NCI-H146 treated with DMSO at 0.1 percent for 48 hours (cell line): ENCODE measurements around the gene TOLLIP.
"Not testable (repeated sequence)": the region's sequence is repeated elsewhere in the genome, so short reads cannot be mapped to it uniquely, and the experiment has no call there.

Source experiments
- DNase-seq: peaks from one replicate; lab custom pipeline; 2025; ENCODE audit not compliant: unreplicated experiment; lab: John Stamatoyannopoulos, UW

TOLLIP gene

DNA sequence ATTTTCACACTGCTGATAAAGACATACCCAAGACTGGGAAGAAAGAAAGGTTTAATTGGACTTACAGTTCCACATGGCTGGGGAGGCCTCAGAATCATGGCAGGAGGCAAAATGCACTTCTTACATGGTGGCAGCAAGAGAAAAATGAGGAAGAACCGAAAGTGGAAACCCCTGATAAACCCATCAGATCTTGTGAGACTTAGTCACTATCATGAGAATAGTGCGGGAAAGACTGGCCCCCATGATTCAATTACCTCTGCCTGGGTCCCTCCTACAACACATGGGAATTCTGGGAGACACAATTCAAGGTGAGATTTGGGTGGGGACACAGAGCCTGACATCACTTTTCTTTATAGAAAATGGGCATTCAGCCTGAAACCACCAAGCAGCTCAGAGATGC is 42.5 kb downstream of the TOLLIP start:
- not testable (repeated sequence) for DNase-seq

DNA sequence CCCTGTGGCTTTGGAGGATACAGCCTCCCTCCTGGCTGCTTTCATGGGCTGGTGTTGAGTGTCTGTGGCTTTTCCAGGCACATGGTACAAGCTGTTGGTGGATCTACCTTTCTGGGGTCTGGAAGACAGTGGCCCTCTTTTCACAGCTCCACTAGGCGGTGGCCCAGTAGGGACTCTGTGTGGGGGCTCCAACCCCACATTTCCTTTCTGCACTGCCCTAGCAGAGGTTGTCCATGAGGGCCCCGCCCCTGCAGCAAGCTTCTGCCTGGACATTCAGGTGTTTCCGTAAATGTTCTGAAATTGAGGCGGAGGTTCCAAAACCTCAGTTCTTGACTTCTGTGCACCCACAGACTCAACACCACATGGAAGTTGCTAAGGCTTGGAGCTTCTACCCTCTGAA is 44.0 kb downstream of the TOLLIP start:
- DNase-seq: not testable (repeated sequence)

DNA sequence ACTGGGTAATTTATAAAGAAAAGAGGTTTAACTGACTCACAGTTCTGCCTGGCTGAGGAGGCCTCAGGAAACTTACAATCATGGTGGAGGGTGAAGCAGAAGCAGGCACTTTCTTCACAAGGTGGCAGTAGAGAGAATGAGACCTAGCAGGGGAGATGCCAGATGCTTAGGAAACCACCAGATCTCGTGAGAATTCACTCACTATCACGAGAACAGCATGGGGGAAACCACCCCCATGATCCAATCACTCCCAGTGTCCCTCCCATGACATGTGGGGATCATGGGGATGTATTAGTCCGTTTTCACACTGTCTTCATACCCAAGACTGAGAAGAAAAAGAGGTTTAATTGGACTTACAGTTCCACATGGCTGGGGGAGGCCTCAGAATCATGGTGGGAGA is 45.0 kb downstream of the TOLLIP start:
- DNase-seq: not testable (repeated sequence)

DNA sequence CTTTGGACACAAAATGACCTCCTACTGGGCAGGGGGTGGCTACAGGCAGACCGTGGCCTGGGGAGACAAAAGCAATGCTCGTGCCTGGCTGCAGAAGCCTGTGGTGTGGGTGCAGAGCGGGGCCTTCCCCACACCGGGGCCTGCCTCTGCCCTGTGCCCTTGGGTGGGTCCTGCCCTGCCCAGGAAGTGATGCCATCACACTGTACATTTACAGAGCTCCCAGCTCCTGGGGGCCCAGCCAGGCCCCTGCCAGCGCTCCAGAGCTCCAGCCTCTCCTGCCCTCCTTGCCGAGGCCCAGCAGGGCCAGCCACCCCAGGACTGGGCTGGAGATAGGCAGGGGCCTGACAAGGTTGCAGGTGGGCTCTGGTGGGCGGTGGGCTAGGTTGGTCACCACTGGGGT is 46.4 kb downstream of the TOLLIP start:
- no peak for DNase-seq

DNA sequence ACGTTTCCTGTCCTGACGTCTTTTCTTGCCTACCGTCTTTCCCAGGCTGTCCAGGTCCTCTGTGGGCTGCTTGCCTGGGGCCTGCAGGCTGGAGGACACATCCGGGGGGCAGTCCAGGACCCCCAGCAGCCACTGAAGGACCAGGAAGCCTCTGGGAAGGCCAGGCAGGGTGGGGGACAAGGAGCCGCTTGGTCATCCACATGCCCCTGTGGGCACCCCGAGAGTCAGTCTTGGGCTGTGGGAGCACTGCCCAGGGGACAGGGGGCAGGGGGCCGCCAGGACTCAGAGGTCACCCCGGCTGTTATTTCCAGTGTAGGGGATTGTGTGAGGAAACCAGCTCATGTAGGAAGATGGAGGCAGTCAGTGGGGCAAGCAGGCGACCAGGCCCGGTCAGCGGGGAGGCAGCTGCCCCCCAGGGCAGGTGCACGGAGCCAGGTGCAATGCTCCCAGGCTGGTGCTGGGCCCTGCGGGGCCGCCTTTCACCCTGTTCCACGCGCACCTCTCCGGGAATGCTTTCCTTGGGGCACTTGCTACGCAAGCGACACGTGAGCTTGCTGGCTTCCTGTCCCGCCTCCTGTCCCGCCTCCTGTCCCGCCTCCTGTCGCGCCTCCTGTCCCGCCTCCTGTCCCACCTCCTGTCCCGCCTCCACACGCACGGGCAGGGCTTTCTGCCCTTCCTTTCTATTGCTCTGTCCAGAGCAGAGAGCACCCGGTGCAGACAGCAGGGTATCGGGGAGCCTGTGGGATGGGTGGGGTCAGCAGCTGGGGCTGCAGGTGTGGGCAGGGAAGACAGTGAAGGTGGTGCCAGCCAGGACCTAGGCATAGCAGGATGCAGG is 47.0 kb downstream of the TOLLIP start:
- DNase-seq: peak; percentile 79

DNA sequence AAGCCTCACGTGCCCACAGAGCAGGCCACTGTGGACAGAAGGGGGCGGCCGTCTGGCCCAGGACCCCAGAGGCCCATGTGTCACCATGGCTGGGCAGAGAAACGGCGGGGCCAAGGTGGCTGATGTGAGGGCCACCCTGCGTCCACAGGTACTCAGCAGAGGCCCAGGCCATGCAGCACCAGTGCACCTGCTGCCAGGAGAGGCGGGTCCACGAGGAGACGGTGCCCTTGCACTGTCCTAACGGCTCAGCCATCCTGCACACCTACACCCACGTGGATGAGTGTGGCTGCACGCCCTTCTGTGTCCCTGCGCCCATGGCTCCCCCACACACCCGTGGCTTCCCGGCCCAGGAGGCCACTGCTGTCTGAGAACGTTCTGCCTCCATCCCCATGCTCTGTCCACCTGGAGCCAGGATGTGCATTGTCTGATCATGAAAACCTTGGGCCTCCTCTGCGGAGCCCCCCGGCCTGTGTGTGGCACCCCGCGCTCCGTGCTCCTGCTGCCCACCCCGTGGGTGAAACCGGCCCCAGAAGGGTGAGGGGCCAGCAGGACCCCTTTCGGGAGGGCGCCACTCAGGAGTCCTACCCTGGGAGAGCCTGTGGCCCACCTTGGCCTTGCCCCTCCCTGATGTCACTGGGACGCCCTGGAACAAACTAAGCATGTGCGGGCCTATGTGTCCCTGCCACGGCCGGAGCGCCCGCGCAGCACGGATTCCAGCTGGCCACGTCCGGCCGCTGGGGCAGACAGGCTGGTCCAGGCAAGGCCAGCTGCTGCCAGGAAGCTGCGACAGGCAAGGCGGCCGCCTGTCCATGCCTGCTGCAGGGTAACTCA is 48.0 kb downstream of the TOLLIP start:
- DNase-seq: no peak

DNA sequence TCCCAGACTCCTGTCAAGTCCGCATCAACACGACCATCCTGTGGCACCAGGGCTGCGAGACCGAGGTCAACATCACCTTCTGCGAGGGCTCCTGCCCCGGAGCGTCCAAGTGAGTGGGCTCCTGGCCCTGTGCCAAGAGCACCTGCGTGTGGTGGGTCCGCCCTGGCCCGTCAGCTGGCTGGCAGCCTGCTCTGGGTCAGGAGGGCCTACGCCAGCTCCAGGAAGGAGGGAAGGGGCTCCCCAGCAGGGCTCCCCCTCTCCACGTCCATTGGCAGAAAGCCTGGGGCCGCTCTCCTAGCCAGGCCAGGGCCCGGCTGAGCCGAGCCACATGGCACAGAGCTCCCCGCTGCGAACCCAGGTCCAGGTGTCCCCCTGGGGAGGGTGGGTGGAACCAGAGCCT is 48.8 kb downstream of the TOLLIP start:
- DNase-seq: no peak

DNA sequence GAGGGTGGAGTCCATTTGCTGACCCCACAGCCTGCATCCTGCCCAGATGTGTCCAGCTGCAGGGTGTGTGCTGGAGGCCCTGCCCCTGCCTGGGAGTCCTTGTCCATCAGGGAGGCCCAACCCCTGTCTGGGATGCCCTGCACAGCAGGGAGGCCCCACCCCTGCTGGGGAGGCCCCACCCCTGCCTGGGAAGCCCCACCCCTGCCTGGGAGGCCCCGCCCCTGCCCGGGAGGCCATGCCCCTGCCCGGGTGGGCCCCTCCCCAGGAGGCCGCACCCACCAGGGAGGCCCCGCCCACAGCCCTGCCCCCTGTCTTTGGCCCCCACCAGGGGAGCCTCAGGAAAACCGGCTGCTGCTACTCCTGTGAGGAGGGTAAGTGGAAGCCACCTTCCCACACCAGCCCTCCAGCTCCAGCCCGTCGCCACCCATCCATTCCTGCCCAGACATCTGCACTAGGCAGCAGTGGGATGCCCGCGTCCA is 49.4 kb downstream of the TOLLIP start:
- DNase-seq: no peak

DNA sequence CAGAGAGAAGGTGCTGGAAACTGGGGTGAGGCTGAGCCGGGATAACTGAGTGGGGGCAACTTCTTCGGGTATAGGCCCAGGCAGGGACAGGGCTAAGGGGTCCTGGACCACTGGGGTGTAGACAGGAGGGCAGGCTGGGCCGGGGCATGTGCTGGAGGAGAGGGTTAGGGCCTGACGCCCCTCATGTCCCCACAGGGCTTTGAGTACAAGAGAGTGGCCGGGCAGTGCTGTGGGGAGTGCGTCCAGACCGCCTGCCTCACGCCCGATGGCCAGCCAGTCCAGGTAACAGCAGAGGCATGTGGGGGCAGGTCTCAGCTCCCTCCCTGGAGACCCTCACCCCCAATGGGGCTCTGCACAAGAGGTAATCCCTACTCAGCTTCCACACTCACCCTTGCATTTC is 49.9 kb downstream of the TOLLIP start:
- no peak for DNase-seq

DNA sequence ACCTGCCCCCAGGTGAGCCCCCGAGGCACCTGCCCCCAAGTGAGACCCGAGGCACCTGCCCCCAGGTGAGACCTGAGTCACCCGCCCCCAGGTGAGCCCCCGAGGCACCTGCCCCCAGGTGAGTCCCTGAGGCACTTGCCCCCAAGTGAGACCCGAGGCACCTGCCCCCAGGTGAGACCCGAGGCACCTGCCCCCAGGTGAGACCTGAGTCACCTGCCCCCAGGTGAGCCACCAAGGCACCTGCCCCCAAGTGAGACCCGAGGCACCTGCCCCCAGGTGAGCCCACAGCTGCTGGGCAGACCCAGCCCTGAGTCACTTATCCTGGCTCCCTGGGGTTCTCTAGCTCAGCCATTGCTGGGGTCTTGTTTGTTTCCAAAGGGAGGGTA is 50.4 kb downstream of the TOLLIP start:
- no peak for DNase-seq

DNA sequence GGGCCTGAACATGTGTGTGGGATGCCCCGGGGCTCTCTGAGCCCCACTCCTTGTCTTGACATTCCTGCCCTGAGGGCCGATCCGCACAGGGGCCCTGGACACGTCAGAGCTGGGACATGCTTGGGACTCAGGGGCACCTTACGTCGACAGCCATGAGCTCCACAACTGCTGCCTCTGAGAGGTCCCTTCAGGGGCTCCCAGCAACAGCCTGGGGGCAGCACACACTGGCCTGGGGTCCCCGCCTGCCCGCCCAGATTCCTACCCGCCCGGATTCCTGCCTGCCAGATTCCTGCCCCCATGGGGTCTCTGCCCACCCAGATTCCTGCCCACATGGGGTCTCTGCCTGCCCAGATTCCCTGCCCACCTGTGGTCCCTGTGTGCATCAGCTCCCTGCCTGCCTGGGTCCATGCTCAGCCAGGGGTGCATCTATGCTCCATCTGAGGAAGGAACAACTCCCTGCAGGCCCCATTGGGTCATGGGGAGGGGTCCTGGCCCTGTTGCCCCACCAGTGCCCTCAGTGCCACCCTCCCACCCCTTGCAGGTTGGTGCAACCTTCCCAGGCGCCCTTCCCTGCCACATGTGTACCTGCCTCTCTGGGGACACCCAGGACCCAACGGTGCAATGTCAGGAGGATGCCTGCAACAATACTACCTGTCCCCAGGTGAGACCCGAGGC is 50.9 kb downstream of the TOLLIP start:
- DNase-seq: no peak

DNA sequence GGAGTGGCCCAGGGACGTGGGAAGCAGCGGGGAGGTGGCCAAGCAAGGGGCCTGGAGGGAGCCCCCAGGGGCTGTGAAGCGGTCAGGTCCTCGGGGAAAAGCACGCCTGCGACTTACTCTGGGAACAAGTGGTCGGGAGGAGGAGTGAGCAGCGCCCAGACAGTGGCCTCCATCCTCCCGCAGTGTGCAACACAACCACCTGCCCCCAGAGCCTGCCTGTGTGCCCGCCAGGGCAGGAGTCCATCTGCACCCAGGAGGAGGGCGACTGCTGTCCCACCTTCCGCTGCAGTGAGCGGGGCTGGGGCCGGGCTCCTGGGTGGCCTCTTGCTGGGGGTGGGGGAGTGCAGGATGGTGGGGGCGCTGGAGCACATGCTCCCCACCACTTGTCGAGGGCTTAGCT is 51.5 kb downstream of the TOLLIP start:
- DNase-seq: no peak

DNA sequence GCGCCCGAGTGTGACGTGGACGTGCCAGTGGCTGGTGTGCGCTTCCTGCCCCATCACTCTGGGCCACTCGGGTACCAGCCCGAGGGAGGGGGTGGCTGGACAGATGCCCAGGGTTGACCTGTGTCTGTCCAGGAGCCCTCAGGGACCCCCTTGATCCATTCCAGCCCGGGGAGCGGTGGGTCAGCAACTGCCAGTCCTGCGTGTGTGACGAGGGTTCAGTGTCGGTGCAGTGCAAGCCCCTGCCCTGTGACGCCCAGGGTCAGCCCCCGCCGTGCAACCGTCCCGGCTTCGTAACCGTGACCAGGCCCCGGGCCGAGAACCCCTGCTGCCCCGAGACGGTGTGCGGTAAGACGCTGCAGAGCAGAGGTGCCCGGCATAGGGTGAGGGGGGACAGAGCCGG is 52.1 kb downstream of the TOLLIP start:
- no peak for DNase-seq

DNA sequence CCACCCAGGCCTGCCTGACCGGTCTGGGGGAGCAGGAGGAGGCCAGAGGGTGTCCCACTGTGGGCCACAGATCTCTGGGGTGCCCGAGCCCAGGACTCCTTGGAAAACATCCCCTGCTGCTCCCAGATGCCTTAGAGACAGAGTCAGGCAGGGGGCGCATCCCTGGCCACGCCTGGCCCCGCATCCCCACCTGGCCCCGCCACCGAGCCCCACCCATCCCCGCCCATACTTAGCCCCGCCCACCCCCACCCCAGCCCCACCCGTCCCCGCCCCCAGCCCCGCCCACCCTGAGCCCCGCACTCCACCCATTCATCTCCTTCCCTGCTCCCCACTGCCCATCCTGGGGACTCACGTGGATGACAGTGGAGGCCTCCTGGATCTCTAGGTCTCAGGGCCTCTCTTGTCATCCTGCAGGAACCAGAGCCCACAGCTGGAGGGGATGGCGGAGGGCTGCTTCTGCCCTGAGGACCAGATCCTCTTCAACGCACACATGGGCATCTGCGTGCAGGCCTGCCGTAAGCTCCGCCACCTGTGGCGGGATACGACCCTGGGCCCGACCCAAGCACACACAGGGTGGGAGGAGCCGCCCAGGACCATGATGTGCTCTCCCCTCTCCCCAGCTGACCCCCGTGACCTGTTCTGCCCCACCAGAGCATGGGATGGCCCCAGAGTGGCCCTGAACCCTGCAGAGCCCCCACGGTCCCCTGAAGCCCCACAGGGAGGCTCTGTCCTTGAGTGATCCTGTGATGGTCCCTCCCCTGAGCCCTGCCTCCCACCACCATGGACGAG is 53.0 kb downstream of the TOLLIP start:
- DNase-seq: no peak

DNA sequence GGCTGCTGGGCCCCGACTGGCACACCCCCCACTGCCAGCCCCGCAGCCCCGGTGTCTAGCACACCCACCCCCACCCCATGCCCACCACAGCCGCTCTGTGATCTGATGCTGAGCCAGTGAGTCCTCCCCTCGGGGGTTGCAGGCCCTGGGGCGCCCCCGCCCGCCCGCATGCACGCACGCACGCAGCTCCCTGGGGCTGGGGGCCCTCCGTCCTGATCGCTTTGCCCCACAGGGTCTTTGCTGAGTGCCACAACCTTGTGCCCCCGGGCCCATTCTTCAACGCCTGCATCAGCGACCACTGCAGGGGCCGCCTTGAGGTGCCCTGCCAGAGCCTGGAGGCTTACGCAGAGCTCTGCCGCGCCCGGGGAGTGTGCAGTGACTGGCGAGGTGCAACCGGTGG is 54.3 kb downstream of the TOLLIP start:
- DNase-seq: no peak

DNA sequence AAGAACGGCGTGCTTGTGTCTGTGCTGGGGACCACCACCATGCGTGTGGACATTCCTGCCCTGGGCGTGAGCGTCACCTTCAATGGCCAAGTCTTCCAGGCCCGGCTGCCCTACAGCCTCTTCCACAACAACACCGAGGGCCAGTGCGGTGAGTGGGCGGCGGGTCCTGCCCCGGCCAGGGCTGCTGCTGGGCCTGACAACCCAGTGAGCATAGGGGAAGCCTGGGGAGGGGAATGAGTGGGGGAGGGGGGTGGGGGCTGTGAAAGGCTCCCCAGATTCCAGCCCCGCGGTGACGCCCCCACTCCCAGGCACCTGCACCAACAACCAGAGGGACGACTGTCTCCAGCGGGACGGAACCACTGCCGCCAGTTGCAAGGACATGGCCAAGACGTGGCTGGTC is 54.7 kb downstream of the TOLLIP start:
- no peak for DNase-seq

DNA sequence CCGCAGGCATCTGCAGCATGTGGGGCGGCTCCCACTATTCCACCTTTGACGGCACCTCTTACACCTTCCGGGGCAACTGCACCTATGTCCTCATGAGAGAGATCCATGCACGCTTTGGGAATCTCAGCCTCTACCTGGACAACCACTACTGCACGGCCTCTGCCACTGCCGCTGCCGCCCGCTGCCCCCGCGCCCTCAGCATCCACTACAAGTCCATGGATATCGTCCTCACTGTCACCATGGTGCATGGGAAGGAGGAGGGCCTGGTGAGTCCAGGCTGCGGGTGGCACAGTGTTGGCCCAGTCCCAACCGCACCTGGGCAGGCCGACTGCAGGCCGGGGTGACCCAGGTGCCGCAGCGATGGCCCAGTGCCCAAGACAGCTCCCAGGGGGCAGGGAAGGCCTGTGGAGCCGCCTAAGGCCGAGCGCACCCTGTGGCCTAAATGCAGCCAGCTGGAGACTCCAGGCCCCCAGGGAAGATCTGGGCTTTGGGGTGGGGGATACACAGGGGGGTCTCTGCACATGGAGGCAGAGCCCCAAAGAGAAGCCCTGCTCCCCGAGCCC is 55.3 kb downstream of the TOLLIP start:
- DNase-seq: no peak

DNA sequence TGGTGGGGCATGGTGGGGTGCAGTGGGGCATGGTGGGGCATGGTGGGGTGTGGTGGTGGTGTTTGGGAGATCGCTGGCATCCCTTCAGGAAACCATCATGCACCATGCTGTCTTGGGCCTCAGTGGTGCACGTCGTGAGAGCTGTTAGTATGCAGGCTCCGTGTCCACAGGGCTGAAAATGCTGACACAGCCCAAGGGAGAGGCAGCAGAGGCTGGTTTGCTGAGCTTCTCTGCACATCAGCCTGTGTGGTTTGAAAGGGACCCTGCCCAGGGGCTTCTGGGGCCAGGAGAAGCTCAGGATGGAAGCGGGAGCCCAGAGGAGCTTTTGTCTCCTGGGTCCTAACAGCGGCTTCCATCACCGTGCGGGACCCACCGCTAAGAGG is 56.3 kb downstream of the TOLLIP start:
- no peak for DNase-seq

DNA sequence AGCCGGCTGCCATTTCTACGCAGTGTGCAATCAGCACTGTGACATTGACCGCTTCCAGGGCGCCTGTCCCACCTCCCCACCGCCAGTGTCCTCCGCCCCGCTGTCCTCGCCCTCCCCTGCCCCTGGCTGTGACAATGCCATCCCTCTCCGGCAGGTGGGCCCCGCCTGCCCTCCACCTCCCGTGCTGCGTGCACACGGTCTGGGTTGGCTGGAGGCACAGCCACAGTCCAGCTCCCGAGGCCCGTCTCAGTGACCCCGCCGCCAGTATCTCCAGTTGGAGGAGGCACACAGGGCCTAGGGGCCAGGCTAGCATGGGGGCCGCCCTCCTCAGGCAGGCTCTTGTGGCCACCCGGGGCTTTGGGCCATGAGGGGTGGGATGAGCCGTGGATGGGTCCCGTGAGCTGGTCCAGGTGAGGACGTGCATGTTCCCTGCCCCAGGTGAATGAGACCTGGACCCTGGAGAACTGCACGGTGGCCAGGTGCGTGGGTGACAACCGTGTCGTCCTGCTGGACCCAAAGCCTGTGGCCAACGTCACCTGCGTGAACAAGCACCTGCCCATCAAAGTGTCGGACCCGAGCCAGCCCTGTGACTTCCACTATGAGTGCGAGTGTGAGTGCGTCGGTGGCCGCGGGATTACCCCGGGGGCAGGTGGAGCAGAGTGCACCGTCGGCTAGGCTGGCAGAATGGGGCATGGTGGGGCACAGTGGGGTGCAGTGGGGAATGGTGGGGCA is 56.9 kb downstream of the TOLLIP start:
- no peak for DNase-seq

DNA sequence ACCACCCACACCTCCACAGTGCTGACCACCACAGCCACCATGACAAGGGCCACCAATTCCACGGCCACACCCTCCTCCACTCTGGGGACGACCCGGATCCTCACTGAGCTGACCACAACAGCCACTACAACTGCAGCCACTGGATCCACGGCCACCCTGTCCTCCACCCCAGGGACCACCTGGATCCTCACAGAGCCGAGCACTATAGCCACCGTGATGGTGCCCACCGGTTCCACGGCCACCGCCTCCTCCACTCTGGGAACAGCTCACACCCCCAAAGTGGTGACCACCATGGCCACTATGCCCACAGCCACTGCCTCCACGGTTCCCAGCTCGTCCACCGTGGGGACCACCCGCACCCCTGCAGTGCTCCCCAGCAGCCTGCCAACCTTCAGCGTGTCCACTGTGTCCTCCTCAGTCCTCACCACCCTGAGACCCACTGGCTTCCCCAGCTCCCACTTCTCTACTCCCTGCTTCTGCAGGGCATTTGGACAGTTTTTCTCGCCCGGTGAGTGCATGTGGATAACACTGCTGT is 58.1 kb downstream of the TOLLIP start:
- DNase-seq: no peak
